ENCODE results near the gene GRPR.
A peak's percentile ranks its signal among the peaks of the same experiment; 100 is the strongest.

Gene GRPR

DNA sequence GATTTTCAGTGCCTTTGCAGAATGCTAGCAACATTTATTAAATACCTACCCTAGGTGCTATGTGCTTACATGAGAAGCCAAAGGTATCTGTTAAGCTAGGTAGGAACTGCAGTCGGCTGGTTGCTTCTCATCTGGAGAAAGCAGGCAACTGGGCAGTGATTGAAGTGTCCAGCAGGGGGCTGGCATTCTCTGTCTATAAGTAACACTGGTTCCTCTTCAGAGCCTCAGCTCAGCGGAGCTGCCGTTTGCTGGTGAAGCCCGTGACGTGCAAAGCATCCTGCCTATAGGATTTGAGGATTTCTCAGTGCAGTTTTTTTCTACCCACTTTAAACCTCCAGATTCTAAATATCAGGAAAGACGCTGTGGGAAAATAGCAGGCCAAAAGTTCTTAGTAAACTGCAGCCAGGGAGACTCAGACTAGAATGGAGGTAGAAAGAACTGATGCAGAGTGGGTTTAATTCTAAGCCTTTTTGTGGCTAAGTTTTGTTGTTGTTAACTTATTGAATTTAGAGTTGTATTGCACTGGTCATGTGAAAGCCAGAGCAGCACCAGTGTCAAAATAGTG is at the start of gene GRPR:
GRPR (plus strand) TSS at position 344 of the 565 bp plus-strand sequence. CDS start 389 bp downstream, outside the sequence.
- TF ChIP-seq CTCF (conservative IDR thresholded peaks at IDR 0.05; ENCODE audit: low read depth) = peak; percentile 69
- POLR2A ChIA-PET (ENCODE audit: low non-redundant PET) = no interaction called here
- peak; percentile 54 for DNase-seq (ENCODE audit: low spot score)
- CTCF ChIA-PET = interaction anchor here (0.5 to 1.2 kb wide), 5 partner anchors 42 to 418 kb away, joined by 3 to 6 read pairs (median 3); no protein-coding TSS in a partner anchor
- no peak within 1 kb of the TSS for H3K27ac ChIP-seq

GRCh38 chrX:16075087-16075486 is 48.3 kb upstream of the GRPR start:
- TF ChIP-seq CTCF (conservative IDR thresholded peaks at IDR 0.05; ENCODE audit: low read depth) = no peak
- ChIA-PET POLR2A (ENCODE audit: low non-redundant PET) (no interaction called here), CTCF (no interaction called here)
- no peak for DNase-seq (ENCODE audit: low spot score)
- H3K27ac ChIP-seq = no peak overlapping the region

DNA sequence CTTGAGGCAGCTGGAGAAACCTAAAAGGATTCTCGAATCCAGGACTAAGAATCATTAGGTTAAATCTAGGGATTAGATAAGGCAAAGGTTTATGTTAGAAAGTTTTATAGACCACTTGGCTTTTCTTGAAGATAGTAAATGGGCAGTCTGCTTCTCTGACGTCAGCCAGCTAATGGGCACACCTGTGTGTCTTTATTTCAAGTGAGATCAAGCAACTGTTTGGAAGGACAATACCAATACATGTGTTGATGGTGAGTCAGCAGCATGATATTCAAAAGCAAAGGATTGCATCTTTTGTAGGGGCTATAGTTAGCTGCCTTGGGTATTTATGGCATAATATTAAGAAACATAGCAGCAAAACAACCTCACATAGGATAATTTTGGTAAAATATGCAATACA is 46.5 kb upstream of the GRPR start:
- no peak for TF ChIP-seq CTCF (conservative IDR thresholded peaks at IDR 0.05; ENCODE audit: low read depth)

DNA sequence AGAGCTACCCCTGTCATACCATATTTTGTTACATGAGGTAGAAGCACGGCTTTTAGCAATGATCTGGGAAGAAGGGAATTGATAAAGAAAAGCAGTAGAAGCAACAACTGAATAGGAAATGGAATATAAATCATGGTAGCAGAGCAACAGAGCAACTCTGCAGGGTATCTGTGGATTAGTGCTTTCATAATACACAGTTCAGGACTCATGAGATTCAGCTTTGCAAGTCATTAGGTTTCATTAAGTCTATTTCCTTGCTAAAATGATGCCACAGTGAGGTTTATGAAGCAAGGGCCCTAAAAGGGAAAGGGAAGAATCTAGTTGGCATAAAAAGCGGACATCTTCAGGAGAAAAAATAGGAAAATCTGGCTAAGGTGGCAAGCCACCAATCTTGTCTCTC is 45.6 kb upstream of the GRPR start:
- POLR2A ChIA-PET (ENCODE audit: low non-redundant PET) = no interaction called here
- H3K27ac ChIP-seq = no peak overlapping the region
- CTCF ChIA-PET = no interaction called here
- DNase-seq (ENCODE audit: low spot score) = no peak
- no peak for TF ChIP-seq CTCF (conservative IDR thresholded peaks at IDR 0.05; ENCODE audit: low read depth)

More for the DNA sequence above, 46.5 kb upstream of the GRPR start:
- no peak overlapping the region for H3K27ac ChIP-seq
- CTCF ChIA-PET = no interaction called here
- POLR2A ChIA-PET (ENCODE audit: low non-redundant PET) = no interaction called here
- DNase-seq (ENCODE audit: low spot score) = no peak

GRCh38 chrX:16081357-16081756 is 42.0 kb upstream of the GRPR start:
- ChIA-PET POLR2A (ENCODE audit: low non-redundant PET) (no interaction called here), CTCF (interaction anchor here (0.6 kb wide), 1 partner anchor 42 kb away, joined by 6 read pairs; no protein-coding TSS in a partner anchor)
- H3K27ac ChIP-seq = no peak overlapping the region
- no peak for DNase-seq (ENCODE audit: low spot score)
- no peak for TF ChIP-seq CTCF (conservative IDR thresholded peaks at IDR 0.05; ENCODE audit: low read depth)

- no peak for TF ChIP-seq CTCF (conservative IDR thresholded peaks at IDR 0.05; ENCODE audit: low read depth)
- ChIA-PET CTCF (no interaction called here), POLR2A (ENCODE audit: low non-redundant PET) (no interaction called here)
- DNase-seq (ENCODE audit: low spot score) = no peak
- no peak overlapping the region for H3K27ac ChIP-seq
Measured at GRCh38 chrX:16082470-16083085, 40.8 kb upstream of the GRPR start.

Data from RWPE1 (cell line).